ENCODE results near the gene ZNF69. TPM values are rescaled to one million over a fixed set of nuclear protein-coding genes. Genes with fewer than 3 reads are reported as not detected.
"Not testable (repeated sequence)": the region's sequence is repeated elsewhere in the genome, so short reads cannot be mapped to it uniquely, and the experiment has no call there.

The ZNF69 gene
- total RNA-seq, 1 experiment from 2014 or later, result not detected

GRCh38 chr19:11860721-11861120 lies 26.9 kb upstream of the ZNF69 start:
- H3K27me3 Mint-ChIP-seq (ENCODE audit: insufficient read depth, unreplicated experiment), result no peaks in the 10 kb centered on the region
- ChIA-PET CTCF (no interaction called here), POLR2A (no interaction called here)
- H3K27ac Mint-ChIP-seq (ENCODE audit: low read depth, unreplicated experiment), result no peak overlapping the region
- no peaks in the 10 kb centered on the region for H3K4me1 Mint-ChIP-seq (ENCODE audit: insufficient read depth, unreplicated experiment)
- no peaks in the 10 kb centered on the region for H3K36me3 Mint-ChIP-seq (ENCODE audit: insufficient read depth, unreplicated experiment)
- intact Hi-C loops (cut with micrococcal nuclease), result no loop called here
- H3K9me3 Mint-ChIP-seq (ENCODE audit: unreplicated experiment), result peaks cover 32% of the 10 kb centered on the region
- BruUV-seq (replicated peaks), result no TSS peak
- DNase-seq (ENCODE audit: unreplicated experiment), result no peak
- TF ChIP-seq CTCF (IDR thresholded peaks at IDR 0.05; ENCODE audit: unreplicated experiment), result no peak
- no peak overlapping the region for H3K4me3 Mint-ChIP-seq (ENCODE audit: unreplicated experiment)

DNA sequence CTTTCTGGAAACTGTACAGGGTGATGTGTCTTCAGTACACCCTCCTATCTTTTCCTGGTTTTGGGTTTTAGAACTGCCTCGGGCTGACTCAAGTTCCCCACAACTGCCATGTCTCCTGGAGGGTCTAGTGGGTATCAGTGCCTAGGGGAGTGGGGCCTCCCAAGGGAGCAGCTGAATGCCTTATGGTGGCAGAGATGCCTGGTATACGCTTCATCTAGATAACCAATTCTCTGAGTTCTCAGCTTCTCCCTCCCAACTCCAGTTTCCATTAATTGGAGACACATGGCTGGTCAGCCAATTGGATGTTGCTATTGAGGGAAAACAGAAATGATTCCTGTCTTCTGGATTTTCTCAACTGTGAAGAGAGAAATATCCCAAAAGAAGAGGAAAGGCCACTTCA lies 26.3 kb upstream of the ZNF69 start:
- no peaks in the 10 kb centered on the region for H3K4me1 Mint-ChIP-seq (ENCODE audit: insufficient read depth, unreplicated experiment)
- ChIA-PET CTCF (no interaction called here), POLR2A (no interaction called here)
- no peak overlapping the region for H3K27ac Mint-ChIP-seq (ENCODE audit: low read depth, unreplicated experiment)
- BruUV-seq (replicated peaks), result no TSS peak
- intact Hi-C loops (cut with micrococcal nuclease), result no loop called here
- H3K27me3 Mint-ChIP-seq (ENCODE audit: insufficient read depth, unreplicated experiment), result no peaks in the 10 kb centered on the region
- no peak for TF ChIP-seq CTCF (IDR thresholded peaks at IDR 0.05; ENCODE audit: unreplicated experiment)
- H3K36me3 Mint-ChIP-seq (ENCODE audit: insufficient read depth, unreplicated experiment), result no peaks in the 10 kb centered on the region
- H3K9me3 Mint-ChIP-seq (ENCODE audit: unreplicated experiment), result peaks cover 26% of the 10 kb centered on the region
- H3K4me3 Mint-ChIP-seq (ENCODE audit: unreplicated experiment), result no peak overlapping the region
- no peak for DNase-seq (ENCODE audit: unreplicated experiment)

- CTCF ChIA-PET; POLR2A ChIA-PET; H3K4me1 Mint-ChIP-seq (ENCODE audit: insufficient read depth, unreplicated experiment); DNase-seq (ENCODE audit: unreplicated experiment); H3K27ac Mint-ChIP-seq (ENCODE audit: low read depth, unreplicated experiment); intact Hi-C loops (cut with micrococcal nuclease); H3K27me3 Mint-ChIP-seq (ENCODE audit: insufficient read depth, unreplicated experiment); H3K36me3 Mint-ChIP-seq (ENCODE audit: insufficient read depth, unreplicated experiment); H3K4me3 Mint-ChIP-seq (ENCODE audit: unreplicated experiment); BruUV-seq (replicated peaks): not testable (repeated sequence)
- peaks cover 13% of the 10 kb centered on the region for H3K9me3 Mint-ChIP-seq (ENCODE audit: unreplicated experiment)
Measured at GRCh38 chr19:11867766-11868165, 19.8 kb upstream of the ZNF69 start.

DNA sequence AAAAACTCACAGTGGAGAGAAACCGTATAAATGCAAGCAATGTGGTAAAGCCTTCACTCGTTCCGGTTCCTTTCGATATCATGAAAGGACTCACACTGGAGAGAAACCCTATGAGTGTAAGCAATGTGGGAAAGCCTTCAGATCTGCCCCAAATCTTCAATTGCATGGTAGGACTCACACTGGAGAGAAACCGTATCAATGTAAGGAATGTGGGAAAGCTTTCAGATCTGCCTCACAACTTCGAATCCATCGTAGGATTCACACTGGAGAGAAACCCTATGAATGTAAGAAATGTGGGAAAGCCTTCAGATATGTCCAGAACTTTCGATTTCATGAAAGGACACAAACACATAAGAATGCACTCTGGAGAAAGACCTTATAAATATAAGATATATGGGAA lies 19.4 kb upstream of the ZNF69 start:
- ChIA-PET CTCF (no interaction called here), POLR2A (no interaction called here)
- DNase-seq (ENCODE audit: unreplicated experiment), result no peak
- Mint-ChIP-seq H3K9me3 (ENCODE audit: unreplicated experiment) (peaks cover 13% of the 10 kb centered on the region), H3K27me3 (ENCODE audit: insufficient read depth, unreplicated experiment) (no peaks in the 10 kb centered on the region), H3K4me3 (ENCODE audit: unreplicated experiment) (no peak overlapping the region), H3K4me1 (ENCODE audit: insufficient read depth, unreplicated experiment) (no peaks in the 10 kb centered on the region), H3K27ac (ENCODE audit: low read depth, unreplicated experiment) (no peak overlapping the region), H3K36me3 (ENCODE audit: insufficient read depth, unreplicated experiment) (no peaks in the 10 kb centered on the region)
- intact Hi-C loops (cut with micrococcal nuclease), result no loop called here
- no TSS peak for BruUV-seq (replicated peaks)
- TF ChIP-seq CTCF (IDR thresholded peaks at IDR 0.05; ENCODE audit: unreplicated experiment), result no peak

- H3K27me3 Mint-ChIP-seq (ENCODE audit: insufficient read depth, unreplicated experiment), result no peaks in the 10 kb centered on the region
- no peak overlapping the region for H3K4me3 Mint-ChIP-seq (ENCODE audit: unreplicated experiment)
- ChIA-PET POLR2A (no interaction called here), CTCF (interaction anchor here (0.9 kb wide), 1 partner anchor 269 kb away, joined by 4 read pairs; no protein-coding TSS in a partner anchor)
- intact Hi-C loops (cut with micrococcal nuclease), result no loop called here
- H3K4me1 Mint-ChIP-seq (ENCODE audit: insufficient read depth, unreplicated experiment), result no peaks in the 10 kb centered on the region
- TF ChIP-seq CTCF (IDR thresholded peaks at IDR 0.05; ENCODE audit: unreplicated experiment), result no peak
- BruUV-seq (replicated peaks), result no TSS peak
- no peak overlapping the region for H3K27ac Mint-ChIP-seq (ENCODE audit: low read depth, unreplicated experiment)
- DNase-seq (ENCODE audit: unreplicated experiment), result no peak
- H3K9me3 Mint-ChIP-seq (ENCODE audit: unreplicated experiment), result peaks cover 27% of the 10 kb centered on the region
- no peaks in the 10 kb centered on the region for H3K36me3 Mint-ChIP-seq (ENCODE audit: insufficient read depth, unreplicated experiment)
Measured at GRCh38 chr19:11872624-11873023, 15.0 kb upstream of the ZNF69 start.
